ENCODE results near the gene DUOXA1. TPM values are rescaled to one million over a fixed set of nuclear protein-coding genes. Genes with fewer than 3 reads are reported as not detected.

Gene DUOXA1
- total and polyA plus RNA-seq, 2 experiments from 2014 or later: not detected

- no peak overlapping the region for H3K4me2 ChIP-seq
- no peak overlapping the region for H2AFZ ChIP-seq
- H3K27ac ChIP-seq (ENCODE audit: low read depth): no peak overlapping the region
- peaks cover 15% of the 10 kb centered on the region for H3K4me1 ChIP-seq (ENCODE audit: insufficient read depth)
- no peaks in the 10 kb centered on the region for H3K36me3 ChIP-seq (ENCODE audit: insufficient read depth)
- Mint-ChIP-seq H3K36me3 (ENCODE audit: low read depth) (no peaks in the 10 kb centered on the region), H3K4me3 (no peak overlapping the region), H3K4me1 (peaks cover 18% of the 10 kb centered on the region), H3K27me3 (ENCODE audit: insufficient read depth, low read depth, poor library complexity) (peaks cover 8% of the 10 kb centered on the region), H3K27ac (no peak overlapping the region), H3K9me3 (no peaks in the 10 kb centered on the region; the same call in 2 of the 3 replicates)
- no peak for ATAC-seq
- DNase-seq (ENCODE audit: low spot score): no peak
- H4K20me1 ChIP-seq (replicated peaks; ENCODE audit: insufficient read depth): no peaks in the 10 kb centered on the region
- no peaks in the 10 kb centered on the region for H3K27me3 ChIP-seq (ENCODE audit: insufficient read depth)
- H3K4me3 ChIP-seq: no peak overlapping the region
- TF ChIP-seq ZNF331 (CRISPR knock-in tag; IDR thresholded peaks at IDR 0.05; ENCODE audit: low read depth) (no peak), ETS1 (IDR thresholded peaks at IDR 0.05) (no peak), POLR2AphosphoS5 (IDR thresholded peaks at IDR 0.05; ENCODE audit: low read depth) (no peak), CREB1 (CRISPR knock-in tag; IDR thresholded peaks at IDR 0.05; ENCODE audit: low read depth) (no peak), EZH2 (IDR thresholded peaks at IDR 0.05; ENCODE audit: low read depth, unreplicated experiment) (no peak), NANOG (IDR thresholded peaks at IDR 0.05; ENCODE audit: borderline replicate concordance) (no peak), EZH2phosphoT487 (IDR thresholded peaks at IDR 0.05; ENCODE audit: unreplicated experiment) (no peak), CTCF (conservative IDR thresholded peaks at IDR 0.05; ENCODE audit: low read depth in 2 of 2) (no peak), REST (IDR thresholded peaks at IDR 0.05; ENCODE audit: unreplicated experiment) (no peak), ZNF462 (CRISPR knock-in tag; IDR thresholded peaks at IDR 0.05) (no peak), ZNF114 (CRISPR knock-in tag; IDR thresholded peaks at IDR 0.05) (no peak), JUNB (IDR thresholded peaks at IDR 0.05; ENCODE audit: unreplicated experiment) (no peak)
- no peaks in the 10 kb centered on the region for H3K9me2 ChIP-seq (ENCODE audit: insufficient read depth)
- no peaks in the 10 kb centered on the region for H3K79me2 ChIP-seq (replicated peaks; ENCODE audit: insufficient read depth)
- no peaks in the 10 kb centered on the region for H3F3A ChIP-seq (replicated peaks; ENCODE audit: low read depth)
Measured at GRCh38 chr15:45097466-45097865, 32.2 kb downstream of the DUOXA1 start.
